Measurements from ENCODE around the gene KANK4.

KANK4 gene

GRCh38 chr1:62280150-62280549 is 39.1 kb downstream of the KANK4 start:
- H3K4me3 ChIP-seq (ENCODE audit: low read depth, low read length), result no peak overlapping the region
- no peak for TF ChIP-seq CTCF (conservative IDR thresholded peaks at IDR 0.05; ENCODE audit: low read depth, low read length)
- no peak for DNase-seq (ENCODE audit: low read depth)

GRCh38 chr1:62276791-62277190 is 42.4 kb downstream of the KANK4 start:
- H3K4me3 ChIP-seq (ENCODE audit: low read depth, low read length), result no peak overlapping the region
- DNase-seq (ENCODE audit: low read depth), result no peak
- TF ChIP-seq CTCF (conservative IDR thresholded peaks at IDR 0.05; ENCODE audit: low read depth, low read length), result no peak

GRCh38 chr1:62274496-62275485 is 44.4 kb downstream of the KANK4 start:
- H3K4me3 ChIP-seq (ENCODE audit: low read depth, low read length), result no peak overlapping the region
- no peak for DNase-seq (ENCODE audit: low read depth)
- TF ChIP-seq CTCF (conservative IDR thresholded peaks at IDR 0.05; ENCODE audit: low read depth, low read length), result no peak

- H3K4me3 ChIP-seq (ENCODE audit: low read depth, low read length), result no peak overlapping the region
- TF ChIP-seq CTCF (conservative IDR thresholded peaks at IDR 0.05; ENCODE audit: low read depth, low read length), result no peak
- no peak for DNase-seq (ENCODE audit: low read depth)
Observed at GRCh38 chr1:62273953-62274352, 45.3 kb downstream of the KANK4 start.

GRCh38 chr1:62271948-62272728 is 47.1 kb downstream of the KANK4 start:
- DNase-seq (ENCODE audit: low read depth), result no peak
- TF ChIP-seq CTCF (conservative IDR thresholded peaks at IDR 0.05; ENCODE audit: low read depth, low read length), result peak; percentile 18
- H3K4me3 ChIP-seq (ENCODE audit: low read depth, low read length), result no peak overlapping the region

GRCh38 chr1:62271134-62271533 is 48.1 kb downstream of the KANK4 start:
- DNase-seq (ENCODE audit: low read depth), result no peak
- TF ChIP-seq CTCF (conservative IDR thresholded peaks at IDR 0.05; ENCODE audit: low read depth, low read length), result no peak
- no peak overlapping the region for H3K4me3 ChIP-seq (ENCODE audit: low read depth, low read length)
